NCI-H1417 treated with DMSO at 0.1 percent for 48 hours (cell line): Measurements from ENCODE around the gene RPL9.
"Not testable (repeated sequence)": the region's sequence is repeated elsewhere in the genome, so short reads cannot be mapped to it uniquely, and the experiment has no call there.

Experiments used
- DNase-seq: peaks from one replicate; lab custom pipeline; 2025; lab: John Stamatoyannopoulos, UW

RPL9 gene

DNA sequence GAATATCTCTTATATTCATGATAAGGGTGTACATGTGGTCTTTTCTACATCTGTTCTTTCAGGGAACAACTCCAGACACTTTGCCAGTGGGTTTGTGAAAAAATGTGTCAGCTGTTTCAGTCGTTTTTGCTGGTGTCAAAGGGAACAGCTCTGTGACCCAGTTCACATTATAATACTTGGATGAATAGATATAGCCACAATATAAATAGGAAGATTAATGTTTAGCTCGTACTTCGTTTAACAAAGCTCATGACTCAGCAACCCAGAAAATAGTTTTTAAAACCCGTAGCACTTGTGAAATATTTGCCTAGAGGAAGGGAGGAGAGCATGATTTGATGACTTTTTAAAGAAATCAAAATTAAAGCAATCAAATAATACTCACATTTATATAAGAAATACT, 8.0 kb upstream of the RPL9 start:
- no peak for DNase-seq

GRCh38 chr4:39464886-39465501, 6.3 kb upstream of the RPL9 start:
- DNase-seq: no peak

GRCh38 chr4:39458161-39458504, 589 bp downstream of the RPL9 start:
- not testable (repeated sequence) for DNase-seq

DNA sequence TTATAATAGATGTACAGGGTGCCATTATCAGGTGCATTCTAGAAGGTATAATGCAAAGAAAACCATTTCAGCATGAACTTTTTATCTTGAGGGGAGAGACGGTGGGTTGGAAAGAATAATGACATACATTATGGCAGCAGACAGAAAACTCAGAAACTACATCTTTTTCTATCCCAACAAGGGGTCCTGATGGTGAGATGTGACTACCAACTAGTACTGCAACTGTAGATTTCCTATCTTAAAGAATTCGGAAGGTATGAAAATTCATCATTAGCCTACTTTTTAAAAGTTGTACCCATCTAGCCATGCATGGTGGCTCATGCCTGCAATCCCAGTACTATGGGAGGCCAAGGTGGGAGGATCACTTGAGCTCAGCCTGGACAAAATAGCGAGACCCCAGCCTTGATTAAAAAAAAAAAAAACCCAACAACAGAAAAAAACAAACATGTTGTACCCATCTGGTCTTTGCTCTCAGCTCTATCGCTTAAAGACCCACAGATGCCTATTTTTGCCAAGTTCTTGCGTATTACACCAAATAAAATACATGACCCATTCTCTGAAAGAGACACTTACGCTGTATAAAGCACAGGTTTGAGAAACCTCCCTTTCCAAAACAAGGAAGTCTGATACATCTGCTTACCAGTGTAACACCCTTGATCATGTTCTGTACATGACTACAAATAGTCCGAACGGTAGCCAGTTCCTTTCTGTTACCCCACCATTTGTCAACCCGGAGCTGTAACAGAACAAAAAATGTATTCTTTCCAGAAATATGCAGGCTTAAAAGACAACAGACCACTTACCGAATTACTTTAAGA, 1.6 kb downstream of the RPL9 start:
- DNase-seq: no peak

GRCh38 chr4:39455486-39455885, 3.2 kb downstream of the RPL9 start:
- no peak for DNase-seq

DNA sequence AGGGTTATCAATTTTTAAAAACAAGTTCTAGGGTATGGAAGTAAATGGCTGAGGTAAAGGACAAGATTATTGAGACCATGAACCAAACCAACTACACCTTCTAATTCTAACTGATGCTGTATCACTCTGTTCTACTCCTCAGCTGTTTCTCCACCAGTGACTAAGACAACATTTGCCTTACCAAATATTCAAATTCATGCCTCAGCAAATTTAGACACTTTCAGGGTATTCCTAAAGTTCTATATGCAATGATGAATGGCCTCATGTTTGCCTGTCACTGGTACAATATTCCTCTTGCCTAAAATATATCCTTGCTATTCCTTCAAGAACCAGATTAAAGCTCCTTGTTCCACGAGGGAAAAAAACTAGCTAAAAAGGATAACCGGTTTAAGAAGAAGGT, 5.0 kb downstream of the RPL9 start:
- no peak for DNase-seq

GRCh38 chr4:39452860-39453587, 5.7 kb downstream of the RPL9 start:
- no peak for DNase-seq

GRCh38 chr4:39452153-39452859, 6.4 kb downstream of the RPL9 start:
- no peak for DNase-seq

GRCh38 chr4:39451423-39452023, 7.2 kb downstream of the RPL9 start:
- DNase-seq: no peak

DNA sequence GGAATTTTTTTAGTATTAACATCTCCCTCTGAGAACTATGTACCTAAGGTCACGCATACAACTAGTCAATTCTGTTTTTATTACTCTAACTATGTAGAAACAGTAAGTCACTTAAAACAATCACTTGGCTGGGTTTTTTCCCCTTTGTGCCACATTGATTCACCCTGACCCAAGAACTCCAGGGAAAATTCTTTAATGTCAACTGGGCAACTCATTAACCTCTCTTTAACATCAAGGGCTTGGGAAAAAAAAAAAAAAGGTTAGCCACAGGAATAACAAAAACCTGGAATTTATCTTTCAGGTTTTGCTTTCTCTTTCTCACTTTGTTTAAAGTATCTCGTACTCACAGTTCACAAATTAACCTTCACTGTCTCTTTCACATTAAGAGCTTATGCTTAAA, 8.1 kb downstream of the RPL9 start:
- DNase-seq: no peak

- DNase-seq: no peak
These were observed 11.7 kb downstream of the RPL9 start for GRCh38 chr4:39446842-39447573.

DNA sequence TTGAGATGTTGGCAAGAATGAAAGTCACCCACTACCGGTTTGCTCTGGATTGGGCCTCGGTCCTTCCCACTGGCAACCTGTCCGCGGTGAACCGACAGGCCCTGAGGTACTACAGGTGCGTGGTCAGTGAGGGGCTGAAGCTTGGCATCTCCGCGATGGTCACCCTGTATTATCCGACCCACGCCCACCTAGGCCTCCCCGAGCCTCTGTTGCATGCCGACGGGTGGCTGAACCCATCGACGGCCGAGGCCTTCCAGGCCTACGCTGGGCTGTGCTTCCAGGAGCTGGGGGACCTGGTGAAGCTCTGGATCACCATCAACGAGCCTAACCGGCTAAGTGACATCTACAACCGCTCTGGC, 12.3 kb downstream of the RPL9 start:
- no peak for DNase-seq

GRCh38 chr4:39442998-39443397, 15.7 kb downstream of the RPL9 start:
- DNase-seq: no peak

DNA sequence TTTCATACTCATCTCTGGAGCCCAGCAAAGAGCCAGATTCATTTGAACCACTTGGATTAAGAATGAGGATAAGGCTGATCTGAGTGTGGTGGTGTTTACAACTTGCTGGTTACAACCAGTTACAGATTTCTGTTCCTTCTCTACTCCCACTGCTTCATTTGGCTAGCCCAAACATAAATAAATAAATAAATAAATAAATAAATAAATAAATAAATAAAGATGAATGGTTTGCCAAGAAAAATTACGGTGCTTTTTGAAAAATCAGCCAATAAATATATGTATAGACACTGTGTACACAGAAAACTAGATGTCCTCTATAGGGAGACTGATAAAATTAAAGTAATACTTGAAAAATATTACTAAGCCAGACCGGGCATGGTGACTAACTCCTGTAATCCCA, 17.1 kb downstream of the RPL9 start:
- no peak for DNase-seq

DNA sequence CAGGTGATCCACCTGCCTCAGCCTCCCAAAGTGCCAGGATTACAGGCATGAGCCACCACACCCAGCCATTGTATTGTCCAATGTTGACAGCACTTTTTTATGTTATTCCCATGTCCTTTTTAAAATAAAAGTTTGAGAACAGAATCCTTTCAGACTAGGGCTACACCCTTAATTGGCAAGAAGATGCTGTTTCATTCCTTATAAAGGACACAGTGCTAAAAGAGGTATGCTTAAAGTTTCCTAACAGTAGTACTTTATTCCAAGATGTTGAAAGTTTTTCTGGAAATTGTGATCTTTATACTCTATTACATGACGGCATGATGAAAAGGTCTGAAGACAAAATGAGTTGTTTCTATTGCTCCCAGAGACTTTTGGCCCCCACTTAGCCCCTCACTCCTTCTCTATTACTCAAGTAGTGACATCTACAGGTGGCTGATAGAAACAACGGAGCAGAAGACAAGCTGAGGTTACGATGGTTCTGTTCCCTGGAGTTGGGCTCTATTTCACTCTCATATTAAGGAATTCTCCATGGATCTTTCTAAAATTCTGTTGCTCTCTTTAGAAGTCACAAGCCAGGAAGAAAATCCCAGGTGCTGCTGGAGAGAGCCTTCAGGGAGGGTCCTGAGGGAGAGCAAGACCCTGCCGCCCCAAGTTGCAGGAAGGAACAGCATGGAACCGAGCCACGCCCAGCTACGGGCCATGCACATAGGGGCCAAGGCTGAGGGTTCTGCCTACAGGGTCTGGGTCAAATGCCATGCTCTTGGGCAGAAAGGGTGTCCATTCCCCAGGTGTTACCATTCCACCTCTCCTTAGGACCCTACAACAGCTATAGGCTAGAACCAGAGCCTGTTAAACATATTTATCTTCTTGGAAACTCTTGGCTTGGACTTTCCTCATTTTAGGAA, 22.8 kb downstream of the RPL9 start:
- no peak for DNase-seq

DNA sequence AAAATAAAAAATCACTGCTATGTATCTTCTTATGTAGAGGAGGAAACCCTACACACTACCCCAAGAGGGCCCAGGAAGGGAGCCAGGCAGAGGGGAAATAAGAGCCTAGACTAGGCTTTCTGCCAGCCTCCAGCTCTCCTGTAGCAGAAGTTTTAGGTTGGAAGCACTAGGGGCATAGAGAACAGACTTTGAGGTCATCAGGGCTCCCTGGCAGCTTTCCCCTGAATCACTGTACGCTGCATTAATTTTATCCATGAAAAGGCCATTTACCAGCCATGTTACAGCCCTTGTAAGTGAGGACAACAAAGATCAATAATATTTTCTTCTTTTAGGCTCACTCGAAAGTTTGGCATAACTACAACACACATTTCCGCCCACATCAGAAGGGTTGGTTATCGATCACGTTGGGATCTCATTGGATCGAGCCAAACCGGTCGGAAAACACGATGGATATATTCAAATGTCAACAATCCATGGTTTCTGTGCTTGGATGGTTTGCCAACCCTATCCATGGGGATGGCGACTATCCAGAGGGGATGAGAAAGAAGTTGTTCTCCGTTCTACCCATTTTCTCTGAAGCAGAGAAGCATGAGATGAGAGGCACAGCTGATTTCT, 24.7 kb downstream of the RPL9 start:
- DNase-seq: no peak

- no peak for DNase-seq
These were observed 29.0 kb downstream of the RPL9 start for GRCh38 chr4:39429476-39430334.

- no peak for DNase-seq
These were observed 31.1 kb downstream of the RPL9 start for GRCh38 chr4:39427520-39428114.

DNA sequence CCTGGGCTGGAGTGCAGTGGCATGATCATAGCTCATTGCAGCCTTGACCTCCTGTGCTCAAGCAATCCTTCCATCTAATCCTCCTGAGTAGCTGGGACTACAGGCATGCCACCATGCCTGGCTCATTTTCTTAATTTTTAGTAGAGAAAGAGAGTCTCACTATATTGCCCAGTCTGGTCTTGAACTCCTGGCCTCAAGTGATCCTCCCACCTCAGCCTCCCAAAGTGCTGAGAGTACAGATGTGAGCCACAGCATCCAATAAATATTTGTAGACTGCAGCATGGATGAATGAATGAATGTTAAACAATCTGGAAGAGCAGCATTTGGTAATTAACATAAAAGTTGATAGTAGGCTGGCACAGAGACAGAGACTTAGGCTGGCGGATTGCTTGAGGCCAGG, 32.0 kb downstream of the RPL9 start:
- DNase-seq: no peak
